TTC549 (cell line): ENCODE data around the gene FFAR2.
"Not testable (repeated sequence)": the region's sequence is repeated elsewhere in the genome, so short reads cannot be mapped to it uniquely, and the experiment has no call there.

ENCODE experiments used
- FAIRE-seq: peaks from 2 replicates; lab custom pipeline; 2012; peaks lifted over from hg19 to GRCh38; lab: Jason Lieb, UNC

Gene FFAR2

GRCh38 chr19:35447606-35448469, at the start of gene FFAR2:
TSS of gene FFAR2 (plus strand) at chr19:35448257. CDS start at chr19:35449715, 1,458 bp downstream.
- FAIRE-seq, result no peak

- FAIRE-seq, result no peak
Observed at GRCh38 chr19:35398570-35398969, 49.5 kb upstream of the FFAR2 start.

- FAIRE-seq, result no peak
Observed at GRCh38 chr19:35399231-35399630, 48.8 kb upstream of the FFAR2 start.

- FAIRE-seq, result no peak
Observed at GRCh38 chr19:35399948-35400772, 47.9 kb upstream of the FFAR2 start.

- no peak for FAIRE-seq
Observed at GRCh38 chr19:35400773-35401100, 47.3 kb upstream of the FFAR2 start.

GRCh38 chr19:35401416-35401815, 46.6 kb upstream of the FFAR2 start:
- not testable (repeated sequence) for FAIRE-seq

- no peak for FAIRE-seq
Observed at GRCh38 chr19:35403116-35403760, 44.8 kb upstream of the FFAR2 start.

- no peak for FAIRE-seq
Observed at GRCh38 chr19:35404879-35405622, 43.0 kb upstream of the FFAR2 start.

GRCh38 chr19:35407619-35408018, 40.4 kb upstream of the FFAR2 start:
- FAIRE-seq, result no peak

GRCh38 chr19:35408284-35409171, 39.5 kb upstream of the FFAR2 start:
- FAIRE-seq, result no peak

- FAIRE-seq, result no peak
Observed at GRCh38 chr19:35409191-35409590, 38.9 kb upstream of the FFAR2 start.

- no peak for FAIRE-seq
Observed at GRCh38 chr19:35410487-35410886, 37.6 kb upstream of the FFAR2 start.

GRCh38 chr19:35414442-35414841, 33.6 kb upstream of the FFAR2 start:
- no peak for FAIRE-seq

- FAIRE-seq, result no peak
Observed at GRCh38 chr19:35416331-35416730, 31.7 kb upstream of the FFAR2 start.

GRCh38 chr19:35417278-35417677, 30.8 kb upstream of the FFAR2 start:
- no peak for FAIRE-seq

GRCh38 chr19:35417713-35418534, 30.1 kb upstream of the FFAR2 start:
- no peak for FAIRE-seq

- FAIRE-seq, result no peak
Observed at GRCh38 chr19:35419046-35419445, 29.0 kb upstream of the FFAR2 start.

GRCh38 chr19:35419805-35420204, 28.3 kb upstream of the FFAR2 start:
- FAIRE-seq, result no peak

GRCh38 chr19:35421362-35421761, 26.7 kb upstream of the FFAR2 start:
- FAIRE-seq, result no peak

GRCh38 chr19:35423406-35423805, 24.7 kb upstream of the FFAR2 start:
- FAIRE-seq, result not testable (repeated sequence)
